PC-3 (cell line): ENCODE measurements around the gene ENKD1. TPM values are rescaled to one million over a fixed set of nuclear protein-coding genes. Genes with fewer than 3 reads are reported as not detected.

Experiments used
- ATAC-seq: fragments of 200-7000 bp; cut with Tn5 transposase; 2 replicates; pipeline ENCODE4 v1.9.1; 2020; ENCODE audit warnings: mild to moderate bottlenecking, moderate library complexity
- BruUV-seq: library from RNA; stranded (reverse); fragments of 400-500 nt; replicated peaks from 2 replicates; lab custom pipeline; 2021; lab: Mats Ljungman, UMichigan
- CTCF ChIA-PET: fragments of 300-600 bp; sonication (Branson Sonifier 250); formaldehyde crosslinking; loops from one replicate; lab custom pipeline; 2022; ENCODE audit warnings: antibody characterized with exemption; lab: Charles Lee
- POLR2A ChIA-PET: fragments of 300-600 bp; sonication (Branson Sonifier 250); formaldehyde crosslinking; loops from one replicate; lab custom pipeline; 2022; ENCODE audit warnings: antibody characterized with exemption; ENCODE audit not compliant: unreplicated experiment; lab: Charles Lee
- DNase-seq: peaks from one replicate; pipeline ENCODE4 v3.0.0-alpha.2; 2015
- H2AFZ ChIP-seq: fragments of 300-600 bp; sonication (generic); 2 replicates; pipeline ENCODE4 v1.6.0; 2016; ENCODE audit warnings: antibody characterized with exemption, low read length
- H3F3A ChIP-seq: fragments of 300-600 bp; sonication (generic); one replicate; pipeline ENCODE4 v1.6.0; 2017; ENCODE audit warnings: antibody characterized with exemption, low read length, control low read depth, mild to moderate bottlenecking; ENCODE audit not compliant: unreplicated experiment
- H3K27ac ChIP-seq: fragments of 300-600 bp; sonication (generic); 2 replicates; pipeline ENCODE4 v1.5.1; 2016; ENCODE audit warnings: mild to moderate bottlenecking, low read length
- H3K27me3 ChIP-seq: fragments of 300-600 bp; sonication (generic); 2 replicates; pipeline ENCODE4 v1.6.1; 2016; ENCODE audit warnings: low read length, mixed read lengths
- H3K36me3 ChIP-seq: fragments of 300-600 bp; sonication (generic); 2 replicates; pipeline ENCODE4 v1.6.1; 2016; ENCODE audit warnings: low read depth, mixed run types, low read length, mixed read lengths
- H3K4me1 ChIP-seq: fragments of 300-600 bp; sonication (generic); 2 replicates; pipeline ENCODE4 v1.5.1; 2016; ENCODE audit warnings: low read length; ENCODE audit not compliant: insufficient read depth
- H3K4me2 ChIP-seq: fragments of 300-600 bp; sonication (generic); 2 replicates; pipeline ENCODE4 v1.6.0; 2016; ENCODE audit warnings: low read length
- H3K4me3 ChIP-seq: fragments of 300-600 bp; sonication (generic); 2 replicates; pipeline ENCODE4 v1.5.1; 2016; ENCODE audit warnings: mild to moderate bottlenecking, low read length, mixed read lengths
- H3K79me2 ChIP-seq: fragments of 300-600 bp; sonication (generic); 2 replicates; pipeline ENCODE4 v1.6.1; 2017; ENCODE audit warnings: low read length, mixed read lengths
- H3K9ac ChIP-seq: fragments of 300-600 bp; sonication (generic); 2 replicates; pipeline ENCODE4 v1.6.0; 2016; ENCODE audit warnings: mild to moderate bottlenecking, low read length
- H3K9me2 ChIP-seq: fragments of 300-600 bp; sonication (generic); replicated peaks from 2 replicates; pipeline ENCODE4 v1.6.1; 2016; ENCODE audit warnings: mixed run types, low read length, mixed read lengths
- H3K9me3 ChIP-seq: fragments of 300-600 bp; sonication (generic); 2 replicates; pipeline ENCODE4 v1.6.1; 2016; ENCODE audit warnings: low read length, mixed read lengths
- H4K20me1 ChIP-seq: fragments of 300-600 bp; sonication (generic); 2 replicates; pipeline ENCODE4 v1.6.1; 2016; ENCODE audit warnings: low read length, mixed read lengths
- CTCF ChIP-seq: fragments of 300-600 bp; sonication (generic); conservative IDR thresholded peaks from 2 replicates; pipeline ENCODE4 v1.5.1; 2017; ENCODE audit warnings: antibody characterized with exemption, low read depth, mild to moderate bottlenecking, low read length
- EZH2 ChIP-seq: fragments of 300-600 bp; sonication (generic); IDR thresholded peaks from one replicate; pipeline ENCODE4 v1.6.1; 2017; ENCODE audit warnings: antibody characterized with exemption, mild to moderate bottlenecking, low read length; ENCODE audit not compliant: unreplicated experiment
- EZH2phosphoT487 ChIP-seq: fragments of 300-600 bp; sonication (generic); IDR thresholded peaks from 2 replicates; pipeline ENCODE4 v1.6.1; 2018; ENCODE audit warnings: mild to moderate bottlenecking, antibody characterized with exemption, low read length, borderline replicate concordance
- intact Hi-C: fragments of 100-400 bp; cut with micrococcal nuclease; formaldehyde crosslinking; loops from 2 replicates; pipeline ENCODE4 v1.9.0; 2023
- total RNA-seq: library from RNA; depleted of rRNA; stranded (reverse); fragments of >200 nt; gene quantifications from 2 replicates; pipeline ENCODE4 v1.2.3, GENCODE V29; 2014

The ENKD1 gene
- total RNA-seq, 1 experiment from 2014 or later, result 19.4 TPM

GRCh38 chr16:67702130-67702529 lies 35.6 kb upstream of the ENKD1 start:
- POLR2A ChIA-PET, result no interaction called here
- no TSS peak for BruUV-seq

DNA sequence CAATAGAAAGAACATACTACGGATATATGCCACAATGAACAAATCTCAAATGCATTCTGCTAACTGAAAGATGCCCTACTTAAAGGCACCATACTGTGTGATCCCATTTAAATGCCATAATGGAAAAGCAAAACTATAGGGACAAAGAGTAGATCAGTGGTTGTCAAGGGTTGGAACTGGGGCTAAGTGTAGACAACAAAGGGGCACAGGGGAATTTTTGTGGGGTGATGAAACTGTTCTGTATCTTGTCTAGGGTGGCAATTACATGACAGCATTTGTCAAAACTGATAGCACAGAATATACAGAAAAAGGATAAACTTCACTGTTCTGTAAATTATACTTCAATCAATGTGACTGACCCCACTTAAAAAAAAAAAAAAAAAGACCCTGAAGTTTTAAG lies 34.9 kb upstream of the ENKD1 start:
- Histone ChIP-seq H3K27me3 (no peaks in the 10 kb centered on the region), H3K4me2 (no peak overlapping the region), H3K4me1 (peaks cover 12% of the 10 kb centered on the region), H3K79me2 (peaks cover 31% of the 10 kb centered on the region), H3K9me2 (no peaks in the 10 kb centered on the region), H2AFZ (no peak overlapping the region), H3K36me3 (0 out of 2 replicates have a peak, but pooled peaks cover 3% of the 10 kb centered on the region), H3K9ac (no peak overlapping the region), H3K4me3 (no peak overlapping the region), H3K27ac (no peak overlapping the region), H4K20me1 (no peaks in the 10 kb centered on the region), H3F3A (no peaks in the 10 kb centered on the region), H3K9me3 (no peaks in the 10 kb centered on the region)
- ChIA-PET POLR2A (no interaction called here), CTCF (no interaction called here)
- TF ChIP-seq EZH2 (no peak), EZH2phosphoT487 (no peak), CTCF (no peak)
- no TSS peak for BruUV-seq
- intact Hi-C loops, result no loop called here
- DNase-seq (no peak), ATAC-seq (no peak)

More at GRCh38 chr16:67702130-67702529, 35.6 kb upstream of the ENKD1 start:
- Histone ChIP-seq H4K20me1 (no peaks in the 10 kb centered on the region), H3K79me2 (peaks cover 34% of the 10 kb centered on the region), H3K9me3 (no peaks in the 10 kb centered on the region), H2AFZ (no peak overlapping the region), H3K4me3 (no peak overlapping the region), H3K9me2 (no peaks in the 10 kb centered on the region), H3F3A (no peaks in the 10 kb centered on the region), H3K27me3 (no peaks in the 10 kb centered on the region), H3K36me3 (0 out of 2 replicates have a peak, but pooled peaks cover 3% of the 10 kb centered on the region), H3K27ac (no peak overlapping the region), H3K4me2 (no peak overlapping the region), H3K4me1 (peaks cover 8% of the 10 kb centered on the region), H3K9ac (no peak overlapping the region)
- intact Hi-C loops, result no loop called here
- no peak for ATAC-seq
- TF ChIP-seq CTCF (no peak), EZH2 (no peak), EZH2phosphoT487 (no peak)
- DNase-seq, result no peak
- CTCF ChIA-PET, result no interaction called here

GRCh38 chr16:67699265-67699664 lies 32.7 kb upstream of the ENKD1 start:
- ATAC-seq, result no peak
- no TSS peak for BruUV-seq
- Histone ChIP-seq H3K9me2 (no peaks in the 10 kb centered on the region), H3K36me3 (0 out of 2 replicates have a peak, but pooled peaks cover 3% of the 10 kb centered on the region), H3K9me3 (no peaks in the 10 kb centered on the region), H3K9ac (no peak overlapping the region), H3K27ac (no peak overlapping the region), H3K79me2 (peaks cover 21% of the 10 kb centered on the region; the same call in 1 of the 2 replicates), H3K4me1 (peaks cover 12% of the 10 kb centered on the region), H3K27me3 (no peaks in the 10 kb centered on the region), H3K4me2 (no peak overlapping the region), H4K20me1 (no peaks in the 10 kb centered on the region), H2AFZ (no peak overlapping the region), H3F3A (no peaks in the 10 kb centered on the region), H3K4me3 (no peak overlapping the region)
- TF ChIP-seq EZH2 (no peak), CTCF (no peak), EZH2phosphoT487 (no peak)
- intact Hi-C loops, result no loop called here
- no peak for DNase-seq
- ChIA-PET POLR2A (no interaction called here), CTCF (no interaction called here)
